CD4-positive, alpha-beta T cell treated with Interferon gamma for 1 hour (primary cell): ENCODE data around the gene CDC40.
"Not testable (repeated sequence)": the region's sequence is repeated elsewhere in the genome, so short reads cannot be mapped to it uniquely, and the experiment has no call there.

Experiments used
- DNase-seq: peaks from one replicate; pipeline ENCODE4 v3.0.0-alpha.2; 2020

Gene CDC40

GRCh38 chr6:110201151-110201884 is 21.1 kb downstream of the CDC40 start:
- no peak for DNase-seq

DNA sequence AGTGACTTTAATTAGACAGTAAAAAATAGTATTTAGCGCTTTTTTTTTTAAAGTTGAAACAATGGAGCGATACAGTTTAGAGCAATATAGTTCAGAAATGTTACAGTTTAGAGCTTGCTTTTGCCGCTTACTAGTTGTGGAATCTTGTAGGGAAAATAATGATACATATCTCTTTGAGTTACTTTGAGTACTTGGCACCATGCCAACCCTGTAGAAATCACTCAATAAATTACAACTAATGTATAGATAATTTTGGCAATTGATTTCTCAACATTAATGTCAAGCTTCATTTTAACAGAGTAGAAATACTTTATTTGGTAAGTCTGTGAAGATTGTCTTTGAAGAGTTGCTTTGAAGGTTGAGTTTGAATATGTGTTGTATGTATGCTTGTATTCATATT is 27.4 kb downstream of the CDC40 start:
- DNase-seq: no peak

- no peak for DNase-seq
Measured at GRCh38 chr6:110211753-110212152, 31.5 kb downstream of the CDC40 start.

GRCh38 chr6:110214338-110214737 is 34.1 kb downstream of the CDC40 start:
- DNase-seq: no peak

GRCh38 chr6:110216140-110216539 is 35.9 kb downstream of the CDC40 start:
- DNase-seq: no peak

- DNase-seq: no peak
Measured at GRCh38 chr6:110217266-110217665, 37.0 kb downstream of the CDC40 start.

DNA sequence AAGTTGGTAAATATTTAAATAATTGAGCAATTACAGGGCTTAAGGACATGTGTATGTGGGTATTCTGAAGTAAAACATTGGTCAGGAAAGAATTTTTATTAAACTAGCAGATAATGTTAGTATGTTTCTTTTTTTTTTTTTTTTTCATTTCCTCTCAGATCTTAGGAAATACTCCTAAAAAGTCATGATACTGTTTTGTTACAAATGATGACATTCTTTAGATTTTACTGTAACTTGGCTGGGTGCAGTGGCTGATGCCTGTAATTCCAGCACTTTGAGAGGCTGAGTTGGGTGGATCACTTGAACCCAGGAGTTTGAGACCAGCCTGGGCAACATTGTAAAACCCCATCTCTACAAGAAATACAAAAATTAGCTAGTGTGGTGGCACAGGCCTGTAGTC is 41.5 kb downstream of the CDC40 start:
- DNase-seq: no peak

- DNase-seq: no peak
Measured at GRCh38 chr6:110226261-110226660, 46.0 kb downstream of the CDC40 start.

DNA sequence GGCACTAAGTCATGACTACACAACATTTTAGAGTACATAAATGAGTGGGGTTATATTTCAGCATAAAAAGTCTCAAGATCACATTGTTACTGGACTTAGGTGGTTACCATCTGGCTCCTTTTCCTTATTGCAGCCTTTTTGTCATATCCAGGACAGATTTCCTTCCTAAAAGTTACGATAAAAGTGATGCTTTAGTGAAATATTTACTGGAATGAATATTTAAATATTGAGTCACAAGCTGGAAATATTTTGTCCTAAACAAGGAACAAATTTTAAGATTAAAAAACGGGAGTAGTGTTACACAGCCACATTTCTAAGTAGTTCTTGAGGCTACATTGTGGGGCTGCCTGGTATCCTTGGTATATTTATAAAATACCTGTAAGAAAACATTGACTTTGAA is 52.2 kb downstream of the CDC40 start:
- DNase-seq: no peak

DNA sequence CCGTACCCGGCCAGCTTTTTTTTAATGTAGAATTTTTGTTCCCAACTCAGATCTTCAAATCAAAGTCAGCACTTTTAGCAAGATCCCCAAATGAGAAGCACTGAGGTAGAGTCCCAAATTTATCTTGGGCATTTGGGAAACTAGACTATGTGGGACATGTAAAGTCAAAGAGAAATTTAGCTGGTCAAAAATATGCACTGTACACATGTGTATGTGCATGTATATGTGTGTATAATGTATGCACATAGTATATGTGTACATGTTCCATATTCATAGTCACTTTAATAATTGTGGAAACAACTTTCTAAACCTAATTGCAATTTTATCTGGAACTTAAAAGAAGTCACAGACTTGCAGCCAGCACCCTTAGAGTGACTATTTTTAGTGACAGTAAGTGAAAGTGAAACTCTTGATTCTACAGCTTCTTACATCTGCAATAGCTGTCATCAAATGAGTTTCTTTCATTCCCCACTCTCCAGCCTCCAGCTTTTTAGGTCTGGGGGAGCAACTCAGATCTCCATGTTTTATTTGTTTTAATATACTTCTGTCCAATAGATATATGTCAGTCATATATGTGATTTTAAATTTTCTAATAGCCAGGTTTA is 53.6 kb downstream of the CDC40 start:
- no peak for DNase-seq

DNA sequence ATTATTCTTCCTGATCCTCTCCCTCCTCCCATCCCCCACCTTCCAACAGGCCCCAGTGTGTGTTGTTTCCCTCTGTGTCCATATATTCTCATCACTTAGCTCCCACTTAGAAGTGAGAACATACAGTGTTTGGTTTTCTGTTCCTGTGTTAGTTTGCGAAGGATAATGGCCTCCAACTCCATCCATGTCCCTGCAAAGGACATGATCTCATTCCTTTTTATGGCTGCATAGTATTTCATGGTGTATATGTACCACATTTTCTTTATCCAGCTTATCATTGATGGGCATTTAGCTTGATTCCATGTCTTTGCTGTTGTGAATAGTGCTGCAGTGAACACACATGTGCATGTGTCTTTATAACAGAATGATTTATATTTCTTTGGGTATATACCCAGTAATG is 55.8 kb downstream of the CDC40 start:
- DNase-seq: not testable (repeated sequence)

DNA sequence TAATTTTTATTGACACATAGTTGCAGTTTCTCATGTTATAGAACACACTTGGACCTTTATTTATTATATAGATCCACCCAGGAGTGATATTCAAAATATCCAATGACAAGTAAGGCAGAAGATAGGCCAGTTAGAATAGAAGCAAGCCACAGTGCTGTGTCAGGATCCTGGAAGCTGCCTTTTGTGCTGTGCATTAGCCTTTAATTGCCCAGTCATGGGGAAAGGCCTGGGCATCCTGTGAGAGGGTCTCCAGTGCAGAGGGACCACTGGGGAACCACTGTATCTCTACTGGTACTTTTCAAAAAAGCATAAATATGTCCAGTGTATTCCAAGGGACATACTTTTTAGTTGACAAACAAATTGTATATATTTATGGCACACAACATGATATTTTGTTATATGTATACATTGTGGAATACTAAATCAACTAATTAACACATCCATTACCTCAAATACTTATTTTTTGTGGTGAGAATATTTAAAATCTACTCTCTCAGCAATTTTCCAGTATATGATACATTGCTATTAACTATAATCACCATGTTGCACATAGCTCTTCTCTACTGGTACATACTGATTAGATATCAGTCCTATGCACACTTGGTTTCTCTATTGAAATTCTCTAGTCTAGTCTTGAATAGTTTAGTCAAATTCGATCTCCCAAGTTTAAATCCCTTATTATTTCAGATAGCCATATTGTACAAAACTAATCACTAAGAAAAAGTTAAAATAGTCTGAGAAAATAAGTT is 59.5 kb downstream of the CDC40 start:
- no peak for DNase-seq

DNA sequence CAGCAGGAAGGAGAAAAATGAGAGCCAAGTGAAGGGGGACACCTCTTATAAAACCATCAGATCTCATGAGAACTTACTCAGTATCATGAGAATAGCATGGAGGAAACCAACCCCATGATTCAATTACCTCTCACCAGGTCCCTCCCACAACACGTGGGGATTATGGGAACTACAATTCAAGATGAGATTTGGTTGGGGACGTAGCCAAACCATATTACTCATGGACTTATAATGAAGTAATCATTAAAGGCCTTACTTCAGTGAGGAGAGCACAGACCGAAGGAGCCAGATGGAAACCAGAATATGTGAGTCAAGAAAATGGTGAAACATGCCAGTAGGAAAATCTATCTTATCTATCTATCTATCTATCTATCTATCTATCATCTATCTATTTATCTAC is 64.4 kb downstream of the CDC40 start:
- DNase-seq: not testable (repeated sequence)

DNA sequence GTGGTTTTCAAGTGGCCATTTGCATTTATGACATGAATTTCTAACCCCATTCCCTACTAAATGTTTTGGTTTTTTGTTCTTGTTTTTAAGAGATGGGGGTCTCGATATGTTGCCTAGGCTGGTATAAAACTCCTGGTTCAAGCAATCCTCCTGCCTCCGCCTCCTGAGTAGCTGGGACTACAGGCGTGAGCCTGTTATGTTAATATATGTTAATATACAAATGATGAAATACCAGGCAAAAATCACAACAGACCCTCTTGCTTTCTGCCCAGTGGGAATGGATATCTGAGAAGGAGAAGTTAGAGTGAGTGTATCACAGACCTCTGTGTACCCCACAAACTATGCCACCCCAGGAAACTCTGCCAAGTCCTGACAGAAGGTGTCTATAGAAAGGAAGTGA is 66.2 kb downstream of the CDC40 start:
- DNase-seq: no peak

GRCh38 chr6:110246900-110247546 is 66.8 kb downstream of the CDC40 start:
- no peak for DNase-seq

DNA sequence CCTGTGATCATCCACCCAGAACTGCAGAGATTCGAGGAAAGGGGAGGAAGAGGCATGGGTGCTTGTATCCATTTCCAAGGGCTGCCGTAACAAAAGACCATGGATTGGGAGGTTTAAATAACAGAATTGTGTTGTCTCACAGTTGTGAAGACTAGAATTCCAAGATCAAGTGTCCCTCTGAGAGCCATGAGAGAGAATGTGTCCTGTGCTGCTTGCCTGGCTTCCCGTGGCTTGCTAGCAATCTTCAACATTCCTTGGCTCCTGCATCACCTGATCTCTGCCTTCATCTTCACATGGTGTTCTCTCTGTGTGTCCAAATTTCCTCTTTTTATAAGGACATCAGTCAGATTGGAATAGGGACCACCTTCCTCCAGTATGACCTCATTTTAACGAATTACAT is 69.8 kb downstream of the CDC40 start:
- DNase-seq: no peak

- DNase-seq: no peak
Measured at GRCh38 chr6:110250838-110251237, 70.6 kb downstream of the CDC40 start.

- no peak for DNase-seq
Measured at GRCh38 chr6:110255211-110255750, 75.1 kb downstream of the CDC40 start.

DNA sequence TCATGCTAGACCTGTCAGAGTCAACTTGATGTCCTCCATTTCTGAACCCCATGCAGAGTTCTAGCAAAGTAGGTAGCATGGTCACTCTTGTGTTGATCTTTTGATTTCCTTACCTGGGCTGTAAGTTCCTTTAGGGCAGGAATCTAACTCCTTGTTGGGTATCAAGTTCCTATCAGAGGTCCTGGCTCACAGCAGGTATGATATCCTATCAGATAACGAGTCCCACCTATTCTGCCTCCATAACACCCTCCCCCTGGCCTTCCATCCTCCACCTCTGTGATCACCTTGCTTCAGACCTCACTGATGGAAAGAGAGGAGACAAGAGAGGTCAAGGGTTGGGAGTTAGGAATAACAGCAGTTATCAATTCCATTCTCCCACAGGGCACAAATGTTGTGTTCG is 76.1 kb downstream of the CDC40 start:
- no peak for DNase-seq

- no peak for DNase-seq
Measured at GRCh38 chr6:110265273-110265672, 85.0 kb downstream of the CDC40 start.

GRCh38 chr6:110266996-110267395 is 86.8 kb downstream of the CDC40 start:
- DNase-seq: no peak

GRCh38 chr6:110269623-110270022 is 89.4 kb downstream of the CDC40 start:
- DNase-seq: no peak

DNA sequence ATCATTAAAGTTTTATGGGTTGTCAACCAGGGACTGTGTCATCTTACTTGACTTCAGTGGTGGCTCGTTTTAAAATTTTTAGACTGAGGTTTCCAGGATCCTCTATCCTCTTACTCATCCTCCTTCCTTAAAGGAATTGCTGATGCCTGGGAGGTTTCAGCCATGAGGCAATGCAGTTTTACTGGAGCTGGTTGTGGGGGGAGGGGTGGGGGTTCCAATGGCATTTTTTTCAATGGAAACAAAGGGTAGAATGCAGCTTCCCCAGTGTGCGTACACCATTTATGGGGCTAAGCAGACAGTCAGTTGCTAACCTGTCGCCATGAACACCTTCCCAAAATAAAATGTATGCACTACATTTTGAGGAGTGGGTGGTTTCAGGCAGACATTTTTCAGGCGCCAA is 89.9 kb downstream of the CDC40 start:
- DNase-seq: no peak

GRCh38 chr6:110271732-110272022 is 91.5 kb downstream of the CDC40 start:
- DNase-seq: no peak
